ENCODE results near the gene FGF9. TPM values are rescaled to one million over a fixed set of nuclear protein-coding genes. Genes with fewer than 3 reads are reported as not detected.

FGF9 gene
- total RNA-seq, 1 experiment from 2014 or later, result not detected

DNA sequence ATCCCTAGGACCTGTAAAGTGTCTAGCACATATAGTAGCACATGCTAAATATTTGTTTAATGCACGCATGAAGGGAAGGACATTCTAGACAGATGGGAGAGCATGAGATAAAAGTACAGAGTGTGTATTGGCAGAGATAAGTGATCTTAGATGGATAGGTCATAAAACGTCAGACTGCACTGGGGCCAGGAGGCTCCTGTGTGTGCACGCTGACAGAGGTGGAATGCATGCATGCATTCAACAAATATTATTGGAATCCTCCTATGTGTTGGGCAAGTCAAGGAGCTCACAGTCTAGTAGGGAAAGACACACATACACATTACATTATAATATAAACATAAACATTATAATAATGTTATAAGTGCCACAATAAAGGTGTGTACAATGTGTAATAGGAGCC is 73.3 kb downstream of the FGF9 start:
- in situ Hi-C loops (cut with HindIII; ENCODE audit: low sequenced_read_pairs), result no loop called here
- no peak for DNase-seq (ENCODE audit: low spot score)

DNA sequence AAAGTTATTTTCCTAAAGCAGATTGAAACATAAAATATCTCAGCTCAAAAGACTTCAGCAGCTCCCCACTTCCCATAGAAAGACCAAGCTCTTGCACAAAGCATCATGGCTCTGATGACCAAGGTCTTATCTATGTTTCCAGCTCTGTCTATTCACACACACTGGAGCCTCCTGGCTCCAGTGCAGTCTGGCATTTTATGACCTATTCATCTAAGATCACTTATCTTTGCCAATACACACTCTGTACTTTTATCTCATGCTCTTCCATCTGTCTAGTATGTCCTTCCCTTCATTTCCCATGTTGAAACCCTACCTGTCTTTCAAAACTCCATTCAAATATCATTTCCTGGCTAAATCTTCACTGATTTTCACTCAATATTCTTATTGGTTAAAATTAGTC is 74.4 kb downstream of the FGF9 start:
- no peak for DNase-seq (ENCODE audit: low spot score)
- in situ Hi-C loops (cut with HindIII; ENCODE audit: low sequenced_read_pairs), result no loop called here

DNA sequence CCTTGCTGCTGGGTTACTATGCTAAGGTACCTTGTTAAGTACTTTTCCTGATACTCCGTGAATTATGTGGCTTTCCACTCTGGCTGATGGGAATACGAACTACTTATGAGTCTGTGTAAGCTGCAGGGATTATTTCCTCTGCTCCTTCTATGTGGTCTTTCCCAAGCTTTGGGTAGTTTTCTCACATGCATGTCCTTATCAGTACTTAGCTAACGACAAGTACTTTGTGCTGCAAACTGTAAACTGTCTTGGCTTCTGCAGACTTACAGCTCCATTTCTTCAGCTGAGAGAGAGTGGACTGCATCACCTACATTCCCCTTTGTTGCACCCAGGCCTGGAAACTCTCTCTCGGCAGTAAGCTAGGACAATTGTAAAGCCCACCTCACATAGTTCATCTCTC is 76.6 kb downstream of the FGF9 start:
- no peak for DNase-seq (ENCODE audit: low spot score)
- in situ Hi-C loops (cut with HindIII; ENCODE audit: low sequenced_read_pairs), result no loop called here

DNA sequence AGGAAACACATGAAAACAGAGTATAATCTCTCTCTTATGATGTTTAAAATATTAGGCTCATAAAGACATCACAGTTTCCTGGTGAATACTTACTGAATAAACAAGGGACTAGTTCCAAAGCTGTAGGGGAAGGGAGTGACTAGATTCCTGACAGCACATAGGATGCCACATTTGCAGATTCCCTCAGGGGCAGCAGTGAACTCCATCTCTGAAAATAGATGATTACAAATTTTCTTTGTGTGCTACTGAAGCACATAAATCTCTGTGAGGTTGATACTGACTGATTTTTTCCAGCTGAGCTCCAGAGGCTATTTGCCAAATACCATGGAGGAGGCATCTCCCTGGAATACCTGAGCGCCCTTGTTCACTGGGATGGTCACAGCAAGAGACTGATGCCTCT is 77.3 kb downstream of the FGF9 start:
- no peak for DNase-seq (ENCODE audit: low spot score)
- in situ Hi-C loops (cut with HindIII; ENCODE audit: low sequenced_read_pairs), result no loop called here

DNA sequence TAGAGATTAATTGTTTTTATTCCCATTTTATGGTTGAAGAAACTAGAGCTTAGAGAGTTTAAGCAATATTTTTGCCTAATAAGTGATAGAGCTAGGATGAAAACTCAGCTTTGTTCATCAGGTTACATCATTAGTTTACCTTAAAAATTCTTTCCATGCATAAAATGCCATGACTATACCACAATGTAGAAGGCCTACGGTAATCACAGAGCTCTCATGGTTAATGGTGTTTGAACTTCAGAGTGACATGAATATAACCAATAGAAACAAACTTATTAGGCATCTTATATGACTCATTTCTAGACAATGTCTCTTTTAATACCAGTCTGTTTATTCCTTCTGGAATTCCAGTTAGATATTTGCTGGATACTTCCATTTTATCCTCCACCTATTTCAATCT is 78.5 kb downstream of the FGF9 start:
- in situ Hi-C loops (cut with HindIII; ENCODE audit: low sequenced_read_pairs), result no loop called here

DNA sequence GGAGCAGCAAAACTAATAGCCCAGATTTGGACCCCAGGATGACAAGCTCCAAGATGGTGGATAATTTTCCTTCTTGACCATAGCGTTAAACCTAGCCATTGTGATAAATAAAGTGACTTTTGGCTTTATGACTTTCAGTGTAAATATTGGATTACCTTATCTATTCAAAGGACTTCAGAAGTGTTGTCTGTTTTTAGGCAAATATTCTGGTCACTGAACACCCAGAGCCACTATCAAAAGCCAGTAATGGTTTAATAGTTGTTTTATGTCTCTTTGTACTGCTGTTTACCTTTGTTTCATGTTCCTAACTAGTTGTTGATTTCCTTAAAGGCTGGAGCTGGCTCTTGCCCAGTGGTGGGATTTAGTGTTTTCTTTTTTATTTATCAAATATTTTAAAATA is 81.6 kb downstream of the FGF9 start:
- no peak for DNase-seq (ENCODE audit: low spot score)
- in situ Hi-C loops (cut with HindIII; ENCODE audit: low sequenced_read_pairs), result no loop called here

More for the DNA sequence above, 78.5 kb downstream of the FGF9 start:
- no peak for DNase-seq (ENCODE audit: low spot score)

DNA sequence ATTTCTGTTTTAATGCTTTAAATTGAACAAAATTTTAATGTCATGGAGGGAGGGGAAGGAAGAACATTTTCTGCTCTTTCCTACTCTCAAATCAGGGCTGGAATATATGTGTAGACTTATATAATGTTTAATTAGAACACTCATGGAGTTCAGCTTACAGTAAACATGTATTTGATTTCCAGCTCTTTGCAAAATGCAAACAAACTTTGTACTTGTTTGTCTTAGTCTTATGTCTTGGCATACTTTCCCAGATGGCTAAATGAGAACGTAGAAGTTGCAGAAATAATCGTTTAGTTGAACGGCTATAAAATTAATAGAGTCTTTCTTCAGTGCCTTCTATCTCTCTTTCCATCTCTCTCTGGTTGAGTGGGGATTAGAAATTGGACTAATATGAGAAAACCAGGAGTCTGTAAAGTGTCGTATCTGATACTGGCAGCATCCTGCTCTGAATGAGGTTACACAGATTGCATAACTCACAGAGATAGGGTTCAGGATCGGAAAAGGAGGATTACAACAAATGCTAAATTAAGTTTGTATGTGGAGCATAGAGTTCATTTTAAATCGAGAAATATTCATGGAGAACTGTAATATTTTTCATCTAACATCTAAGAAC is 82.3 kb downstream of the FGF9 start:
- in situ Hi-C loops (cut with HindIII; ENCODE audit: low sequenced_read_pairs), result no loop called here
- no peak for DNase-seq (ENCODE audit: low spot score)

Other genes starting within 250 kb of the FGF9 start
- 60.2 and 90.6 TPM in 2 replicates for gene ZDHHC20, start 211.8 kb upstream of the FGF9 start, total RNA-seq (2014; rRNA removed; shearing (Covaris generic))
- gene MICU2, start 66.9 kb upstream of the FGF9 start, total RNA-seq (2014; rRNA removed; shearing (Covaris generic)), result 75.6 and 97.0 TPM in 2 replicates